NCI-H748 treated with DMSO at 0.1 percent for 48 hours (cell line): ENCODE results near the gene TDRD7.
"Not testable (repeated sequence)": the region's sequence is repeated elsewhere in the genome, so short reads cannot be mapped to it uniquely, and the experiment has no call there.

Source experiments
- DNase-seq: peaks from one replicate; lab custom pipeline; 2025; lab: John Stamatoyannopoulos, UW

The TDRD7 gene

DNA sequence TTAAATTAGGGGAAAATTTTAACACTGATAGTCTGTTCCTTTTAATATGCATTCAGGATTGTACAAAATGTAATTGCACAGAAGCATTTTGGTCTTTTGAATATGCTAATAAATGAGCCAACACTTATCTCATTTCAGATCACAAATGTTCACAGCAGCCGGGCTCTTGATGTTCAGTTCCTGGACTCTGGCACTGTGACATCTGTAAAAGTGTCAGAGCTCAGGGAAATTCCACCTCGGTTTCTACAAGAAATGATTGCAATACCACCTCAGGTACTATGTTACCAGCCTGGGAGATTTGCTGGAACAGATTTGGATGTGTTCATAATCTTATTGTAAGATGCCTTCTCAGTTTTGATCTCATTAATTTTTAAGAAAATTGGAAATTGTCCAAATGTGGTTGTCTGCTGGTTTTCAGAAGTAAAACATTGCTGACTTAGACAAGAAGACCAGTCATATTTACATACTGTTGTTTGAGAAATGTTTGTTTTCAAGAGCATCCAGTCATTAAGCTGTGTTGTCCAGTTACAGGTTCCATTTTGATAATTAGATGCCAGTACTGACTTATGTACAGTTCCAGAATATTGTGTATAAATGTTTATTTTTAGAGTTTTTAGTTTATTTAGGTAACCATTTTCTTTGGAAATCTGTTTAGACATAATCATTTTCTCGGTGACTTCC lies 66.5 kb downstream of the TDRD7 start:
- DNase-seq = no peak

DNA sequence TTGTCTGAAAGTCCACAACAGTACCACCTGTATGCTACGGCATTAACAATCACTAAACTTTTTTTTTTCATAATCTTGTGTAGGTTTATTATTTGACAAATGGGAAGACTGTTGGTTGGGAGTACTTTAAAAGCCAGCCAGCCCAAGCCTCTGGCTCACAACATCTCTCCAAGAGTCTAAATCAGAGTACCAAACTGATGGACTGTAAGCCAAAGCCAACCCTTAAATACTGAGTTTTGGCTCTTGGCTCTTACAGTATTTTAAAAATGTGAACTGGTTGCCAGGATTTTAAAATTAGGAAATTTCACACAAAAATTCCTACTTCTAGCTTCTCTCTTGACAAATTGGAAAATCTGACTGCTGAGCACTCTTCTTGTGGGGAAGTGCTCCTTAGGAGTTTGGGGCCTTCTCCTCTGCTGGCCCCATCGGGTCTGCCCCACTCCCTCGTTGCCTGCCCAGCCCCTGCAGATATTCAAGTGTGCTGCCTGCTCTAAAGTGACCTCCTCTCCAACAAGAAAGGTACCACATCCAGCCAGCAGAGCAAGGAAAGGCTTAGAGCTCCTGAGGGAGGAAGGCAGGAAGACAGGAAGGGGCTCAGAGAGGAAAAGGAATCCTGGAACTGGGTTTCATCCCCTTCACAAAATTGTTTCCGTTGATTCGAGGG lies 67.7 kb downstream of the TDRD7 start:
- no peak for DNase-seq

DNA sequence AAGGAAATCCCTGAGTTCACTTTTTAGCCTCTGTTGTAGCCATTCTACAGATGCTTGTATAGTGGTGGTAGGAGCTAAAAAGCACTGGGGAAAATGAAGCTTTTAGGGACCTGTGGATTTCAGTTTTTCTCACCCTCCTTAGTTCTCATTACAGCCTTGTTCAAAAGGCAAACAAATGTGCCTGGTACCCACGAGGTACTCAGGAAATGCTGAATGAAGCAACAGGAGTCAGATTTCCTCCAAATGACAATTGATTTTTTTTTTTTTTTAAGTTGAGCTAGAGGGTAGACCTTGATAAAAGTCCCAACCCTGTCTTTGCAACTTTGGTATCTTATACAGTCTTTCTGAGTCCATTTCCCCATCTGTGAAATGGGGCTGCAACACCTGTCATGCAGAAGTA lies 68.3 kb downstream of the TDRD7 start:
- no peak for DNase-seq

DNA sequence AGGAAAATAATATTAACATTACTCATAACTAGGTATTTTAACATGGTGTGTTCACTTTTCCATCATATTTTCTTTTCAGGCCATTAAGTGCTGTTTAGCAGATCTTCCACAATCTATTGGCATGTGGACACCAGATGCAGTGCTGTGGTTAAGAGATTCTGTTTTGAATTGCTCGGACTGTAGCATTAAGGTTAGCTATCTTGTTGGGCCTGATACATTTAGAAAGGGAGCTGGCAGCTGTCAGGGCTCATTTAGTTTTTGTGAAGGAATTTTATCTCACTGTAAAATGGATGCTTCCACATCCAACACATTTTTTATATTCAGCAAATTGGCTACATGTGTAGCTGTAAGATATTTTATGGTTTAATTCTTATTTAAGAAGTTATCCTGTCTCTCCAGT lies 68.9 kb downstream of the TDRD7 start:
- no peak for DNase-seq

DNA sequence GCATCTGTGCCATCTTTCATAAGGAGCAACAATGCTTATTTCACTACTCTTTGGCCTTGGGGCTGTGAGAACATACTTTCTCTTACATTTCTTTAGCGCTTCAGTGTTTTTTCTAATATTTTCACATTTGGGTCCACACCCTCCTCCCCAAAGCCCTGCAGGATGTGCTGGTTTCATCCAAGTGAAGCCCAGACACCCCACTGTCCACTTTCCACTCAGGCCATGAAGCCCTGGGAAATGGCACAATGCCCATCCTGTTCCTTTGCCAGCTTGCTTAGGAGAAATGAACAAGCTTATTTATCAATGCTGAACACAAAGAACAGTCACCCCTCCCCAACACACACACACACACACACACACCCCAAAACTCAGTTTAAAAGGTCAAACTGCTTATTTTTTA lies 72.2 kb downstream of the TDRD7 start:
- DNase-seq = no peak

DNA sequence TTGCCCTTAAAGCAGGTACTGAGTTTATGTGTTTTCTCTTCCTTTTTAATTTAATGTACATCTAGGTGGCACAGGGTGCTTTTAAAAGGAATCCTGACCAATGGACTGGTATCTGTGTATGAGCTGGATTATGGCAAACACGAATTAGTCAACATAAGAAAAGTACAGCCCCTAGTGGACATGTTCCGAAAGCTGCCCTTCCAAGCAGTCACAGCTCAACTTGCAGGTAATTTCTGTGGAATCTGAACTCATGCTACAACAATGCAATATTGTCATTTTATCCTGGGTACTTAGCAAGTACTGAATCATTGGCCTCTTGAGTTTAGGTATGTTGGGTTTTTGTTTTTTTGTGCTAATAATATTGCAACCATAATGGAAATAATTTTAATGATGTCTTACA lies 75.2 kb downstream of the TDRD7 start:
- DNase-seq = no peak

DNA sequence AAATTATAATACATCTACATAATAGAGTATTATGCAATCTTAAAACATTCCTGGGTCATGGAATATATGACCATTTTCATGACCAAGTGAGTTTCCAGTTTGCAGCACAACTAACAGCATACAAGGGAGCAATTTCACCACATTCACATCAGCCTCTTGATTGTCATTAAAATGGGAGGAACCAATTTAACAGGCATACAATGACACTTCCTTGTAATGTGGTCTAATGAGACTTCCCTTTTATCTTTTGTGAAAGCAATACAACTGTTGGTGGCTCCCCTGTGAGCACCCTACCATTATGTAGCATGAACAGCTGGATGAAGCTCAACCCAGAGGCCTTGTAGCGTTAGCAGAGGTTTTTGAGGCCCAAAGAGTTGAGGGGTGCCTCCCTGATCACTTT lies 76.0 kb downstream of the TDRD7 start:
- no peak for DNase-seq

DNA sequence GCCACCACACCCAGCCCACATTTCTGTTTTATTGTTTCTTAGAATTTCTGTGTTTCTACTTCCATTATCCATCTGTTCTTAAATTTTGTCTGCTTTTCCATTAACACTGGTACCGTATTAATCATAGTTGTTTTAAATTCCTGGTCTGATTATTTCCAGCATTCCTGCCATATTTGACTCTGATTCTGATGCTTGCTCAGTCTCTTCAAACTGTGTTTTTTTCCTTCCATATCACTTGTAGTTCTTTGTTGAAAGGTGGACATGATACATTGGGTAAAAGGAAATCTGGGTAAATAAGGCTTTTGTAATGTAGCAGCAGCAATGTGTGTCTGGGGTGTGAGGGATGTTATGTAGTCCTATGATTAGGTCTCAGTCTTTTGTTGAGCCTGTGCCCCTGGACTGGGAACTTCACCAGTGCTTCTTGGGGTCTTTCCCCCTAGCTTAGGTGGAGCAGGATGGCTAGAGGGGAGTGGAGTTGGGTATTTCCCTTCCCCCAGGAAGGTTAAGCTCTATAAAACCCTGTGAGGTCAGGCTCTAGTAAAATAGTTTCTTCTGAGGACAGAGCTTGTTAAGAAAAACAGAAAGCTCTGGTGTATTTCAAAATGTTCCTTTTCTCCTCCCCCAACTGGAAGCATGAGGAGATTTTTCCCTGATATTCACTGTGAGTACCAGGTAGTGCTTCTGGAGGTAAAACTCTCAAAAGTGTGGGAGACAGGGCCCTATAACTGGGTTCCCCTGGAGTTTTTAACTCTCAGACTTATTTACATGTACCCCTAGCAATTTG lies 79.5 kb downstream of the TDRD7 start:
- DNase-seq = no peak

DNA sequence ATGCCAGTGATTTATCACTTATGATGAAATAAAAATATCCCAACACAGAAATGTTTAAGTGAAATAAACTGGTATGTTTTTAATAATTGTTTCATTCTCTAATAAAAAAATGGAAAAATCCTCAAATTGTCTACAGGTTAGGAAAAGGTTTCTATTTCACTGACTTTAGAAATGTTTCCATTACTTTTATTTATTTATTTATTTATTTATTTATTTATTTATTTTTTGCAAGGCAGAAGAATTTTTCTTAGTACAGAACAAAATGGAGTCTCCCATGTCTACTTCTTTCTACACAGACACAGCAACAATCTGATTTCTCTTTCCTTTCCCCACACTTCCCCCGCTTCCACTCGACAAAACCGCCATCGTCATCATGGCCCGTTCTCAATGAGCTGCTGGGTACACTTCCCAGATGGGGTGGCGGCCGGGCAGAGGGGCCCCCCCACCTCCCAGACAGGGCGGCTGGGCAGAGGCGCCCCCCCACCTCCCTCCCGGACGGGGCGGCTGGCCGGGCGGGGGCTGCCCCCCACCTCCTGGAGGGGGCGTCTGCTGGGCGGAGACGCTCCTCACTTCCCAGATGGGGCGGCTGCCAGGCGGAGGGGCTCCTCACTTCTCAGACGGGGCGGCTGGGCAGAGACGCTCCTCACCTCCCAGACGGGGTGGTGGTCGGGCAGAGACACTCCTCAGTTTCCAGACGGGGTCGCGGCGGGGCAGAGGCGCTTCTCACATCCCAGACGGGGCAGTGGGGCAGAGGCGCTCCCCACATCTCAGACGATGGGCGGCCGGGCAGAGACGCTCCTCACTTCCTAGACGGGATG lies 85.9 kb downstream of the TDRD7 start:
- DNase-seq = not testable (repeated sequence)

DNA sequence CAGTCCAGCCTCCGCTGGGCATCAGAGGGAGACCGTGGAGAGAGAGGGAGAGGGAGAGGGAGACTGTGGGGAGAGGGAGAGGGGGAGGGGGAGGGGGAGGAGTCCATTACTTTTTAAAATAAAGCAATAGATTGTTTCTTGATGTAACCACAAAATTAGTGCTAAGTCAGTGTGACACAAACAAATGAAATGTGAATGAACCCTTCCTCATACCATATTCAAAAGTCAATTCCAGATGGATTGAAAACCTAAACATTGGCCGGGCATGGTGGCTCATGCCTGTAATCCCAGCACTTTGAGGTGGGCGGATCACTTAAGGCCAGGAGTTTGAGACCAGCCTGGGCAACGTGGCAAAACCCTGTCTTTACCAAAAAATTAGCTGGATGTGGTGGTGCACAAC lies 87.0 kb downstream of the TDRD7 start:
- DNase-seq = not testable (repeated sequence)

DNA sequence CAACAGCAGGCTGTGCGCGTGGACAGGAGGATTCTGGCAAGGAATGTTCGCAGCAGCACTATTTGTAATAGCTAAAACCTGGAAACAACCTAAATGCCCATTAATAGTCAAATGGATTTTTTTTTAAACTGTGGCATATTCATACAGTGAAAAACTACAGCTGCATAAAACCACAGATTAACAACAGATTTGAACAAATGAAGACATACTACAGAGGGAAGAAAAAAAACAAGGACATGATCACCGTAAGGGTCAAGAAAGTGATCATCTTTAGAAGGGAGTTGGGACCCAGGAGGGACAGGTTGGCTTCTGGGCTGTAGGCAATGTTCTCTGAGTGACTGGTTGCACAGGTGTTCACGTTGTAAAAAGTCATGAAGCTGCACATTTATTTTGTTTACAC lies 88.4 kb downstream of the TDRD7 start:
- no peak for DNase-seq

DNA sequence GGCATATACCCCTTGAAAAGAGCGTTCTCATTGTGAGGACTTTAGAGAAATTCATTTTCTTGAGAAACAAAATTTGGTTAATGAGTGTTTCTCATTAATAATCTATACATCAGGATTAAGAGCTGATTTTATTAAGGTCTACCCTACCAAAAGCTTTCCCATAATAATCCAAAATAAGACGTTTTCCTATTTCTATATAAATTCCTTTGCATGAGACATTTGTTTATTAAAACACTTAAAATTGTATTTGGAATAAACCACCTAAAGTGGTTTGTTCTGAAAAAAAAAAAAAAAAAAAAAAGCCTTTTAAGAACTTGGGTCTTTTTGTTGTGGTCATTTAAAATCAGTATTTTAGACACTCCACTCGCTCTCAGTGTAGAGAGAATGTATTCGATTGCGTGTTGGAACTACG lies 88.9 kb downstream of the TDRD7 start:
- no peak for DNase-seq

DNA sequence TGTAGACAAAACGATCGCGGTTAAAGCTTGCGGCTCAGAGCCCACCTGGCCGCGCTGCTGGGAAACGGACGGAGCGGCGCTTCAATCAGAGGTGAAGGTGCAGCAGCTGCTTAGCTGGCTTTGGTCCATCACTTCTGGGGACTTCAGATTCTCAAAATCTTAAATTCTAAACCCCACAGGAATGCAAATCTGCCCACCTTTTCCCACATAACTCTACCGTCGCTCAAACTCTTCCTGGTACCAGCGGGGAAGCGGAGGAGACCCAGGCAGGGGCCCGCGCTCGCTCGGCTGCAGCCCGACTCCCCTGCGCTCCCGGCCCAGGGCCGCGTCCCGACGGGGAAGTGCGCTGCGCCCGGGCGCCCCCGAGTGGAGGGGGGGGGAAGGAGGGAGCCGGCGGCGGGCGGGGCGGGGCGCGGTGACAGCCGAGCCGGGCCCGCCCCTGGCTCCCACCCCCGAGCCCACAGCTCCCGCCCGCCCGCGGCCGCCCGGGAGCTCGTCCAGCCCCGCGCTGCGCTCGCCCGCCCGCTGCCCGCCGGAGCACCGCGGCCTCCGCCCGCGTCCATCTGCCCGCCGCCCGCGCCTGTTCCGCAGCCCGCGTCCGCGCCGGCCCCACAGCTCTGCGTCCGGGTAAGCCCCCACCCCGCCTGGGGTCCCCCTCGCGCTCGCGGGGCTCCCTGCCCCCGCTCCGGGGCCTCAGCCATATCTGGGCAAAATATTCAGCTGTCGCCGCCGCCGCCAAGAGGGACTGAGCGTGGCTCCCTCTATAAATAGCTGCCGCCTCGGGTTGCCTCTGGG lies 89.5 kb downstream of the TDRD7 start, which contains the start of gene TMOD1:
TSS of gene TMOD1 (plus strand) at position 490 of the 795 bp plus-strand sequence. CDS start 22,523 bp downstream, outside the sequence.
- DNase-seq = peak; percentile 61

DNA sequence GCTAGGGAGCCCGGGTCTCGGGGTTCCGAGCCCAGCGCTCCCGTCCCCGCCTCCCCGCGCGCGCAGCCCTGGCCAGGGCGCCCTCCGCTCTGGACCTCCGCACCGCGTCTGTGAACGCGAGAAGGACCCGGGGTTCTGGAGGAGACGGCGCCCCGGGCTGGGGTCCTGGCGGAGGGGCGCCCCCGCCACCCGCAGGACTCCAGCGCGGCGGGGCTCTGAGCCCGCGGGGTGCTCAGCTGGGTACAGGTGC lies 90.0 kb downstream of the TDRD7 start:
- no peak for DNase-seq

DNA sequence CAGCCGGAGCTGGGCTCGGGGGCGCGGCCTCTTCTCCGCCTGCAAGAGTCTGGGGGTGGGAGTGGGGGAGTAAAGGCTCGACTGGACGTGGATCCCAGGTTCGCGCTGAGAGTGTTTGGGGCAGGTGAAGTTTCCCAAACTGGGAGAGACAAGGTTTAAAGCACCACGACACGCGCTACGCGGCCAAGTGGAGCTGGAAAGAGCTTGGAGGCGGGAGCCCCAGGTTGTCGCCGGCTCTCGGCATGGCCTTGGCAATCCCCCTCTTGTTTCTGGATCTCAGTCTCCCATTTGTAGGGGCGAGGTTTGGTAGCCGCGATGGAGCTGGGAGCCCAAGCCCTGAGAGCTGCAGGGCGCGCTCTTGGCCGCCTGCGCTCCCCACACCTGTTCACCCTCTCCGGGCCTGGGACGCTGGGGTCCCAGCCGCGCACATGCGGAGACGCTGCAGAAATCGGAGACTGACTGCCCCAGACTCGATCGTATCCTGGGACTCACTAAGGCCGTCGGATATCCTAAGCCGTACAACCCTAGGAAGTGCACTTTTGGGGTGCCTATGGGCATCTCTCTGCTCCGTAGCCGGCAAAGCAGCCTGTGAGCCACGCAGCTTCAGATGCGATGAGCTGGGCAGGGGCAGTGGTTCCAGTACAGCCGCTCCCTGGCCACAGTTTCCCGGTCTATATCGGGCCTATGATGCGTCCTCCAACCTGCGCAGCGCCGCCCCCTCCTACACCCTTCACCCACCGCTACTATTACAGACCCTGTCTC lies 90.5 kb downstream of the TDRD7 start:
- no peak for DNase-seq

DNA sequence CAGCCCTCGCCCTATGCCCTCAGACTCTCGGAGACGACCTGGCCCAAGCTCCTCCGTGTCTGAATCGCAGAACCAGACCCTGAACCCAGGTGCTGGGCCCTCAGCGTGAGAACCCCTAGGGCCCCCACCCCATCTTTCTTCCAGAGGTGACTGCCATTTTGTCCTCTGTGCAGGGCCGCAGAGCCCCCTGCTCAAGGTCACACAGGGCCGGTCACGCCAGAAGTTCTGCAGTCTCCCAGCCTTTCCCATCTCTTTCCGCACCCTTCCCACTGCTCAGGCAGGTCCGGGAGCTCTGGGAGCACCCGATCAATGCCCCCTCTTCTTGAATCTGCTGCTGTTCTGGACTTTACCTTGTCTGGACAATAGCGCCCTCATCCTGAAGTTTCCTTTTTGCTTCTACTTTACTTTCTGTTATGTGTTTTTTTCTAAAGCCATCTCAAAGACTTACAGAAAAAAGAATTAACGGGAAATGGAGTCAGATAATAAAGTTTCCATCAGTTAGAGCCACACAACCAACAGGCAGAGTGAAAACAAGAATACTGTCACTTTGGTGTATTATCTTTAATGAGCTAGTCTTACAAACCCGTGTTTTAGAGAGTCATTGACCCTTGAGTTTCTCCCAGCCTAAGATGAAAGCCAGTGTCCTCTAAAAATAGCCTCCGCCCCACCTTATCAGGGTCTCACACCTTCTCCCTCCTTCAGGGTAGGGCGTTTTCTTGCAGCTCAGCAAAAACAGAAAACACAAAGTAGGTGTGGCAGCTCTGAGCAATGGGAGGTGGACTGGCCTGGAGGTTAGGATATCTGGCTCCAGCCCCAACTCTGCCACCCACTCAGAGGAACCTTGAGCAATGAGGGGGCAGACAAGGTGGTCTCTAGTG lies 91.3 kb downstream of the TDRD7 start:
- DNase-seq = no peak

DNA sequence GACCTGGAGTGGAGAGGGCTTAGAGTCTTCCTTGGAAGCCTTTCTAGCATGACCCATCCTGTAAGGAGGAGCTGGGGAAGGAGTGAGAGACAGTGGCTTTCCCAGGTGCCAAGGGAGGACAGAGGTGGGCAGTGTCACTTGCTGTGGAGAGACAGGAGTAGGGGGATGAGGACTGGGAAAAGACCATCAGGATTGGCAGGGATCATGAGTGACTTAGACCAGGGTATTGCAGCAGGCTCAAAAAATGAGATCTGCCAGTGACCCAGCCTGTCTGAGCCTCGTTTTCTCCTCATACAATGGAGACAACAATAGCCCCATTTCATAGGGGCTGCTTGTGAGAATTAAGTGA lies 91.9 kb downstream of the TDRD7 start:
- no peak for DNase-seq

DNA sequence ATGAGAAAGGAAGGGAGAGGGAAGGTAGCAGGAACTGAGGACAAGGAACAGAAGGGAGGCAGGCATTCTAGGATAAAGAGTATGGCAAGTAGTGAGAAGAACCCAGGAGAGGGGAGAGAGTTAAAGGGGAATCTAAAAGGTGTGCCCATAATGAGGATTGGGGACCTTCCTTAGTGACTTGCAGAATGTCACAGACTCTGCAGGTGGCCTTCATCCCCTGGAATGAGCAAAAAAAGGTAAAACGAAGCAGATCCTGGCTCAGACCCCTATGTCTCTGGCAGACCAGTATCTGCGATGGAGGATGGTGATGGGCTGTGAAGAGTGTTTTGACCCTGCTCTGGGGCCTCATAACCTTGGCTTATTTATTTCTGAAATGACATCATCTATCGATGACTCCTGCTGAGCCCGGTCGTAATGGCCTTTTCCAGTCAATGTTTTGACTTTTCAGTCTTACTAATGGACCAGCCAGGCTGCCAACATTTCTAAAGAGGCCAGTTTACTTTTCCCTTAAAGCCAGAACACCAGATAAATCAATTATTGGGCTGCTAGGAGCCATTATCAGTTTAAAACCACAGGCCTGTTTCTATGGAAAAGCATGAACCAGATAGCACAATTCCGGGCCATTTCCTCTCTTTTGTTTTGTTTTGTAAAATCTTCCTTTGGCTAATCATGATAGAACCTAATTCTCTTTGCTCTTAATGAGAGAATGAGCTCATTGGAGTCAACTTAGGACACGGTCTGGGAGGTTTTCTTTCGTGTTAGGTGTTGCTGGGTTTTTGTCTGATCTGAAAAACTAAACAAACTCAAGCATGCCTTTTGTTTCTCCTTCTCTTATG lies 92.7 kb downstream of the TDRD7 start:
- peak; percentile 19 for DNase-seq

DNA sequence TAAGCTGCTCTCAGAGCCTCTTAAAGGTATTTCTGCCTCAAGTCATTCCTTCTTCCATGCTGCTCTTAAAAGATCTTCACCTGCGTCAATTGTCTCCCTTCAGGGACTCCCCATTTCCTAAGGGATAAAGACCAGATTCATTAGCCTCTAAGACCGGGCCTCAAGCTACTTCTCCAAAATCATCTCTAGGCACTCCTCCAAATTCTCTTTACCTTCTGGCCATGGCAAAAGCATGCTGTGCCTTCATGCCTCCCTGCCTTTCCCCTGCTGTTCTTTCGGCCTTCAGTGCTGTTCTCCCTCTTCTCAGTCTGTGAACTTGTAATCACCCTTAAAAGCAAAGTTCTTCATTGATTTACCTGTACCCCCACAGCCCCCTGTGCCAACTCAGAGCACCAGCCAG lies 93.9 kb downstream of the TDRD7 start:
- no peak for DNase-seq
